HG02973 (cell line): ENCODE data around the gene VPS26A.
A peak's percentile ranks its signal among the peaks of the same experiment; 100 is the strongest.
"Not testable (repeated sequence)": the region's sequence is repeated elsewhere in the genome, so short reads cannot be mapped to it uniquely, and the experiment has no call there.

ENCODE experiments used
- ATAC-seq: cut with Tn5 transposase; IDR thresholded peaks from one replicate; pipeline ENCODE4 v1.9.1; 2021; ENCODE audit warnings: moderate library complexity; ENCODE audit not compliant: unreplicated experiment

VPS26A gene

GRCh38 chr10:69102440-69102839 is 21.5 kb upstream of the VPS26A start:
- ATAC-seq: no peak

- ATAC-seq: no peak
These were observed 20.2 kb upstream of the VPS26A start for GRCh38 chr10:69103784-69104183.

GRCh38 chr10:69104994-69105790 is 18.8 kb upstream of the VPS26A start:
- ATAC-seq: no peak

GRCh38 chr10:69107176-69107490 is 16.8 kb upstream of the VPS26A start:
- no peak for ATAC-seq

- no peak for ATAC-seq
These were observed 16.3 kb upstream of the VPS26A start for GRCh38 chr10:69107699-69108098.

- ATAC-seq: no peak
These were observed 4.1 kb upstream of the VPS26A start for GRCh38 chr10:69119896-69120295.

- peak; percentile 7 for ATAC-seq
These were observed 652 bp upstream of the VPS26A start for GRCh38 chr10:69123306-69123746.

- ATAC-seq: peak; percentile 16
These were observed 738 bp downstream of the VPS26A start for GRCh38 chr10:69124563-69125268.

GRCh38 chr10:69125554-69125953 is 1.6 kb downstream of the VPS26A start:
- no peak for ATAC-seq

GRCh38 chr10:69130251-69130650 is 6.3 kb downstream of the VPS26A start:
- ATAC-seq: no peak

- ATAC-seq: no peak
These were observed 16.0 kb downstream of the VPS26A start for GRCh38 chr10:69139961-69140360.

GRCh38 chr10:69141304-69141703 is 17.3 kb downstream of the VPS26A start:
- no peak for ATAC-seq

GRCh38 chr10:69142074-69142473 is 18.1 kb downstream of the VPS26A start:
- not testable (repeated sequence) for ATAC-seq

GRCh38 chr10:69142983-69143382 is 19.0 kb downstream of the VPS26A start:
- ATAC-seq: no peak

- ATAC-seq: no peak
These were observed 21.4 kb downstream of the VPS26A start for GRCh38 chr10:69145329-69145728.

GRCh38 chr10:69145864-69146263 is 21.9 kb downstream of the VPS26A start:
- ATAC-seq: no peak

- no peak for ATAC-seq
These were observed 22.8 kb downstream of the VPS26A start for GRCh38 chr10:69146759-69147158.

- ATAC-seq: no peak
These were observed 28.0 kb downstream of the VPS26A start for GRCh38 chr10:69151984-69152383.

GRCh38 chr10:69153227-69153626 is 29.2 kb downstream of the VPS26A start:
- ATAC-seq: no peak

- ATAC-seq: no peak
These were observed 36.8 kb downstream of the VPS26A start for GRCh38 chr10:69160809-69161241.

GRCh38 chr10:69168493-69168892 is 44.5 kb downstream of the VPS26A start:
- ATAC-seq: no peak

- no peak for ATAC-seq
These were observed 48.4 kb downstream of the VPS26A start for GRCh38 chr10:69172241-69172982.
